Measurements from ENCODE around the gene PRKG1. TPM values are rescaled to one million over a fixed set of nuclear protein-coding genes. Genes with fewer than 3 reads are reported as not detected.

Gene PRKG1
- polyA plus RNA-seq, 1 donor (not counting 4 experiments of a cell fraction or from before 2014, with no cell fraction given) = 0.24 TPM

- Histone ChIP-seq H3K4me2 (ENCODE audit: control insufficient read depth, extremely low read depth, insufficient read depth, low read depth, low read length) (no peak overlapping the region), H3K9me3 (ENCODE audit: control insufficient read depth, low read depth, low read length) (no peaks in the 10 kb centered on the region), H3K27me3 (ENCODE audit: control insufficient read depth, extremely low read depth, insufficient read depth, low read length) (no peaks in the 10 kb centered on the region), H3K79me2 (ENCODE audit: control insufficient read depth, insufficient read depth, low read length) (no peaks in the 10 kb centered on the region), H2AFZ (ENCODE audit: control insufficient read depth, low read length) (no peak overlapping the region), H3K9ac (ENCODE audit: control insufficient read depth, extremely low read depth, insufficient read depth, low read length) (no peak overlapping the region), H3K4me3 (ENCODE audit: control insufficient read depth in 2 of 3, extremely low read depth in 1 of 3, insufficient read depth in 2 of 3, low read depth in 1 of 3, low read length in 3 of 3) (no peak overlapping the region), H4K20me1 (ENCODE audit: control insufficient read depth, extremely low read depth, insufficient read depth, low read length) (no peaks in the 10 kb centered on the region), H3K4me1 (ENCODE audit: control insufficient read depth, extremely low read depth, insufficient read depth, low read length) (no peaks in the 10 kb centered on the region), H3K9me1 (ENCODE audit: control insufficient read depth, extremely low read depth, insufficient read depth, low read length) (no peaks in the 10 kb centered on the region), H3K36me3 (ENCODE audit: control insufficient read depth in 2 of 2, extremely low read depth in 1 of 2, insufficient read depth in 2 of 2, low read length in 2 of 2) (no peaks in the 10 kb centered on the region), H3K27ac (ENCODE audit: control insufficient read depth, insufficient read depth, low read length) (no peak overlapping the region)
- dilution Hi-C loops (cut with MboI; ENCODE audit: extremely low pct_ligation_motif_present, low sequenced_read_pairs) = no loop called here
- DNase-seq (ENCODE audit: low read depth, low spot score) (no peak), FAIRE-seq (no peak)
- no peak for TF ChIP-seq EZH2 (IDR thresholded peaks at IDR 0.05; ENCODE audit: low read length)
- TF ChIP-seq CTCF (optimal IDR thresholded peaks at IDR 0.05 in 1 of 3, IDR thresholded peaks at IDR 0.05 in 1 of 3, conservative IDR thresholded peaks at IDR 0.05 in 1 of 3; ENCODE audit: extremely low read depth in 1 of 3, insufficient read depth in 2 of 3, low read length in 3 of 3) = no peak
These were observed 1000.3 kb downstream of the PRKG1 start for GRCh38 chr10:52074505-52075026.

GRCh38 chr10:52077814-52078213 lies 1003.5 kb downstream of the PRKG1 start:
- Histone ChIP-seq H3K4me1 (ENCODE audit: control insufficient read depth, extremely low read depth, insufficient read depth, low read length) (no peaks in the 10 kb centered on the region), H3K36me3 (ENCODE audit: control insufficient read depth in 2 of 2, extremely low read depth in 1 of 2, insufficient read depth in 2 of 2, low read length in 2 of 2) (no peaks in the 10 kb centered on the region), H3K79me2 (ENCODE audit: control insufficient read depth, insufficient read depth, low read length) (no peaks in the 10 kb centered on the region), H2AFZ (ENCODE audit: control insufficient read depth, low read length) (no peak overlapping the region), H3K9ac (ENCODE audit: control insufficient read depth, extremely low read depth, insufficient read depth, low read length) (no peak overlapping the region), H3K27ac (ENCODE audit: control insufficient read depth, insufficient read depth, low read length) (no peak overlapping the region), H3K9me3 (ENCODE audit: control insufficient read depth, low read depth, low read length) (no peaks in the 10 kb centered on the region), H4K20me1 (ENCODE audit: control insufficient read depth, extremely low read depth, insufficient read depth, low read length) (no peaks in the 10 kb centered on the region), H3K27me3 (ENCODE audit: control insufficient read depth, extremely low read depth, insufficient read depth, low read length) (no peaks in the 10 kb centered on the region), H3K4me2 (ENCODE audit: control insufficient read depth, extremely low read depth, insufficient read depth, low read depth, low read length) (no peak overlapping the region), H3K4me3 (ENCODE audit: control insufficient read depth in 2 of 3, extremely low read depth in 1 of 3, insufficient read depth in 2 of 3, low read depth in 1 of 3, low read length in 3 of 3) (no peak overlapping the region), H3K9me1 (ENCODE audit: control insufficient read depth, extremely low read depth, insufficient read depth, low read length) (no peaks in the 10 kb centered on the region)
- no peak for DNase-seq (ENCODE audit: low read depth, low spot score)
- TF ChIP-seq CTCF (optimal IDR thresholded peaks at IDR 0.05 in 1 of 3, IDR thresholded peaks at IDR 0.05 in 1 of 3, conservative IDR thresholded peaks at IDR 0.05 in 1 of 3; ENCODE audit: extremely low read depth in 1 of 3, insufficient read depth in 2 of 3, low read length in 3 of 3) (no peak), EZH2 (IDR thresholded peaks at IDR 0.05; ENCODE audit: low read length) (no peak)
- dilution Hi-C loops (cut with MboI; ENCODE audit: extremely low pct_ligation_motif_present, low sequenced_read_pairs) = no loop called here
- no peak for FAIRE-seq

Data from keratinocyte (primary cell).